Ishikawa (cell line): Measurements from ENCODE around the gene GPX4.

Experiments
- CEBPB ChIP-seq: IDR thresholded peaks from 2 replicates; pipeline ENCODE4 v1.6.1; 2012
- CREB1 ChIP-seq: IDR thresholded peaks from 2 replicates; pipeline ENCODE4 v1.6.1; 2012; ENCODE audit warnings: low read depth
- EP300 ChIP-seq: IDR thresholded peaks from 2 replicates; pipeline ENCODE4 v1.6.1; 2012; ENCODE audit warnings: borderline replicate concordance
- NFIC ChIP-seq: IDR thresholded peaks from 2 replicates; pipeline ENCODE4 v1.6.1; 2012
- RAD21 ChIP-seq: IDR thresholded peaks from 2 replicates; pipeline ENCODE4 v1.6.1; 2012; ENCODE audit warnings: low read depth
- TCF12 ChIP-seq: IDR thresholded peaks from 2 replicates; pipeline ENCODE4 v1.6.1; 2012; ENCODE audit warnings: low read depth
- YY1 ChIP-seq: IDR thresholded peaks from 2 replicates; pipeline ENCODE4 v1.6.1; 2012; ENCODE audit warnings: low read depth
- TF ChIP-seq, protein P1 (sequence below): IDR thresholded peaks from 2 replicates; pipeline ENCODE4 v1.6.1; 2012
- TF ChIP-seq, protein P2 (sequence below): IDR thresholded peaks from 2 replicates; pipeline ENCODE4 v1.6.1; 2012

DNA sequence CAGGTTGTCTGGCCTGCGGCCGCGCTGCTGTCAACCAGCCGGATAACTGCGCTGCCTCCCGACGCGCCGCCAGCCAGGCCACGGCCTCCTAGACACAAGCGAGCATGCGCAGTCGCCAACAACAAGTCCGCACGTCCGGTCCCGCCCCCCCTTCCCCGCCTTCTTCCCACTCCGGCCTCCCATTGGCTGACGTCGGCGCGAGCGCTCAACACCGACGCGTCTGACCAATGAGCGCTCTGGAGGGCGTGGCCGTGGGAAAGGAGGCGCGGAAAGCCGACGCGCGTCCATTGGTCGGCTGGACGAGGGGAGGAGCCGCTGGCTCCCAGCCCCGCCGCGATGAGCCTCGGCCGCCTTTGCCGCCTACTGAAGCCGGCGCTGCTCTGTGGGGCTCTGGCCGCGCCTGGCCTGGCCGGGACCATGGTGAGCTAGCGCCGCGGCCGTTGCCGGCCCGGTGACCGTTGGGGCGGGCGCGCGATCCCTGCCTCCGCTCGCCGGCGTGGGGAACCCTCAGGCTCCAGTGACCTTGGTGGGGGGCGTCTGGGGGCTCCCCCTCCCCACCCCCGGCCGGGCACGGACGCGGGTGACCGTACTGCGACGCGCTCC is at the start of gene GPX4:
- TF ChIP-seq CEBPB (no peak), RAD21 (no peak), CREB1 (no peak), TCF12 (0 out of 2 replicates have a peak, but pooled peaks have one; percentile 9), NFIC (0 out of 2 replicates have a peak, but pooled peaks have one; percentile 7), EP300 (no peak), YY1 (no peak; the same call in 1 of the 2 replicates)
- TF ChIP-seq, protein P1, sequence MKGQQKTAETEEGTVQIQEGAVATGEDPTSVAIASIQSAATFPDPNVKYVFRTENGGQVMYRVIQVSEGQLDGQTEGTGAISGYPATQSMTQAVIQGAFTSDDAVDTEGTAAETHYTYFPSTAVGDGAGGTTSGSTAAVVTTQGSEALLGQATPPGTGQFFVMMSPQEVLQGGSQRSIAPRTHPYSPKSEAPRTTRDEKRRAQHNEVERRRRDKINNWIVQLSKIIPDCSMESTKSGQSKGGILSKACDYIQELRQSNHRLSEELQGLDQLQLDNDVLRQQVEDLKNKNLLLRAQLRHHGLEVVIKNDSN = no peak
- TF ChIP-seq, protein P2, sequence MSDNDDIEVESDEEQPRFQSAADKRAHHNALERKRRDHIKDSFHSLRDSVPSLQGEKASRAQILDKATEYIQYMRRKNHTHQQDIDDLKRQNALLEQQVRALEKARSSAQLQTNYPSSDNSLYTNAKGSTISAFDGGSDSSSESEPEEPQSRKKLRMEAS = no peak; the same call in 1 of the 2 replicates
